Activated CD4-positive, CD25-positive, alpha-beta regulatory T cell treated with anti-CD3 and anti-CD28 coated beads, Interleukin-2, amount 50 U/mL, for 72 hours (primary cell): Measurements from ENCODE around the gene RPS28.
"Not testable (repeated sequence)": the region's sequence is repeated elsewhere in the genome, so short reads cannot be mapped to it uniquely, and the experiment has no call there.

Source experiments
- DNase-seq: peaks from one replicate; pipeline ENCODE4 v3.0.0; 2021

The RPS28 gene

DNA sequence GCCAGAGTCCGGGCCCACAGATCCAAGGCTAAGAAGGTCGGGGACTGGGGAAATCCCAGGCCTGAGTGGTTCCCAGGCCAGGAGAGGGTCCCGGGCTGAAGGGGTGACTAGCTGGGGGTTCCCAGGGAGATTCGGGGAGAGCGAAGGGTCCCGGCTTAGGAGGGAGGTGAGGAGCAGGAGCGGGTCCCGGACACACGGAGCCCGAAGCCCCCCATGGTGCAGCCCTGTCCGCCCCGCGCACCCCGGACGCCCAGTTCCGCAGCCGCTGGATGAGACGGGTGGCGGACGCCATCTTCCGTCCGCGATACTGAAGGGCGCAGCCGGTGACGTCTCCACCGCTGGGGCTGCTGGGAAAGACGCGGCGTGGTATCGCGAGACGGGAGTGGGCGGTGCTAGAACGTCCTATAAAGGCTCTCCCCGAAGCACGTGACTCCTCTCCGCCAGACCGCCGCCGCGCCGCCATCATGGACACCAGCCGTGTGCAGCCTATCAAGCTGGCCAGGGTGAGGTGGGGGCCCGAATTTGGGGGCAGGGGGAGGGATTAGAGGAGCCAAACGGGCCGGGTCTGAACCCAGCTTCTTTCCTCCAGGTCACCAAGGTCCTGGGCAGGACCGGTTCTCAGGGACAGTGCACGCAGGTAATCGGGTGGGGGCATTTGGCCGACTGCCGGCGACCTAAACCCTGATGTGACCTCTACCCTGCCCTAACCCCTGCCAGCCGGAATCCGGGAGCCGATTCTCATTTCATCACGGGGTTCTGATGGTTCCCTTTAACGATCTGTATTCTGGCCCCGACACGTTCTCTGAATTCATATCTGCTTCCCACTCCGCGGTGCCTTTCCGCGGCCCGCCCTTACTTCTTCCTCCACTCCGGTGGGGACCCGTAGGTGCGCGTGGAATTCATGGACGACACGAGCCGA is at the start of gene RPS28, which contains the start of gene NDUFA7:
RPS28 (plus strand) TSS at position 430 of the 919 bp plus-strand sequence; CDS start at position 465, 35 bp downstream.
NDUFA7 (minus strand) TSS at position 309 of the 919 bp plus-strand sequence; CDS start at position 292, 17 bp downstream.
- peak; percentile 98 for DNase-seq

DNA sequence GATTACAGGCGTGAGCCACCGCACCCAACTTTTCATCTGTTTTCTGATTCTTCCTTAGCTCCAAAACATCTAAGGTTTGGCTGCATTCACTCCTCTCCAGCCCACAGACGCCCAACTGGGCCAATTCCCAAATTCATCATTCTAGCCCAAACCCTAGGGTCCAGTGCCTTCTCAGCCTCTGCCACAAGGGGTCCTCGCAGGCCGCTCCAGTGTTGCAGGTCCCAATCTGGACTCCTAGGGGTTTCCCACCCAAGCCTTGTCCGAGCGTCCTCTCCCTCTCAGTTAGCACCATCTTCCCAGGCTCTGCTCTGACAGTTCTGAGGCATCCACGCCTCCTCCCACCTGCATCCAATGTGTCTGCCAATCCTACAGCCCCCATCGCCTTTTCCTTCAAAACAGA is 44.8 kb upstream of the RPS28 start:
- not testable (repeated sequence) for DNase-seq

DNA sequence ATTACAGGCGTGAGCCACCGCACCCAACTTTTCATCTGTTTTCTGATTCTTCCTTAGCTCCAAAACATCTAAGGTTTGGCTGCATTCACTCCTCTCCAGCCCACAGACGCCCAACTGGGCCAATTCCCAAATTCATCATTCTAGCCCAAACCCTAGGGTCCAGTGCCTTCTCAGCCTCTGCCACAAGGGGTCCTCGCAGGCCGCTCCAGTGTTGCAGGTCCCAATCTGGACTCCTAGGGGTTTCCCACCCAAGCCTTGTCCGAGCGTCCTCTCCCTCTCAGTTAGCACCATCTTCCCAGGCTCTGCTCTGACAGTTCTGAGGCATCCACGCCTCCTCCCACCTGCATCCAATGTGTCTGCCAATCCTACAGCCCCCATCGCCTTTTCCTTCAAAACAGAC is 30.0 kb upstream of the RPS28 start:
- DNase-seq: not testable (repeated sequence)

DNA sequence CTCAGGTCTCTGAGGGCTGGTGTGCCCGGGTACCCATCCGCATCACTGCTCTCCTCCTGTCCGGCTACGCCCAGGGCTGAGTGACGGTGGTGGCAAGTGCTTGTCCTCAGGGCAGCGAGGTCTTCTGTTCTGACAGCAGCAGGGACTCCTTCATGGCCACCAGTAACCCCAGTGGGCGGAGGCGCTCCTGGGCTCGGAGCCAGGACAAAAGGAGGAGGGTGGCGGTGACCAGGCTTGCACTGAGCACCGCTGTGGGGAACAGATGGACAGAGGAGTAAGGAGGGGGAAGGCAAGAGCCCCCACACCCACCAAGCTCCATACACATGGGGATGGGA is 19.0 kb upstream of the RPS28 start:
- peak; percentile 21 for DNase-seq

- DNase-seq: peak; percentile 26
These were observed 18.6 kb upstream of the RPS28 start for GRCh38 chr19:8302734-8303133.

- peak; percentile 37 for DNase-seq
These were observed 16.3 kb upstream of the RPS28 start for GRCh38 chr19:8304841-8305621.

DNA sequence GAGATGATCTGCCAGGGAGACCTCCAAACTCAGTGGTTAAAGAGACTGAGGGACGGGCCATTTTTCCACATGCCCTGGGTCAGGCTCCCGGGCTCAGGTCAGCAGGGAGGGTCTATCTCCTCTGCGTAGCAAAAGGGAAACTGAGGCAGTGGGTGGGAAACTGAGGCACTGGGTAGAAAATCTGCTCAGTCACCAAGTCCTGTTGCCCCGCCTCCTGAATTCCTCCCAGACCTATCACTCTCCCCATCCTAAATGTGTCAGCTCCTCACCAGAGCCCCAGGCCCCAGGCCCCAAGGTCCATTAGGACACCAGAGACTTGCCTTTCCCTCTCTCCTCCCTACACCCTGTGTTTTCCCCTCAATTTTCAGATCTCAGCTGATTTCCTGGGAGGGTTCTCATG is 15.5 kb upstream of the RPS28 start:
- DNase-seq: peak; percentile 25

GRCh38 chr19:8306235-8307054 is 14.9 kb upstream of the RPS28 start:
- peak; percentile 29 for DNase-seq

DNA sequence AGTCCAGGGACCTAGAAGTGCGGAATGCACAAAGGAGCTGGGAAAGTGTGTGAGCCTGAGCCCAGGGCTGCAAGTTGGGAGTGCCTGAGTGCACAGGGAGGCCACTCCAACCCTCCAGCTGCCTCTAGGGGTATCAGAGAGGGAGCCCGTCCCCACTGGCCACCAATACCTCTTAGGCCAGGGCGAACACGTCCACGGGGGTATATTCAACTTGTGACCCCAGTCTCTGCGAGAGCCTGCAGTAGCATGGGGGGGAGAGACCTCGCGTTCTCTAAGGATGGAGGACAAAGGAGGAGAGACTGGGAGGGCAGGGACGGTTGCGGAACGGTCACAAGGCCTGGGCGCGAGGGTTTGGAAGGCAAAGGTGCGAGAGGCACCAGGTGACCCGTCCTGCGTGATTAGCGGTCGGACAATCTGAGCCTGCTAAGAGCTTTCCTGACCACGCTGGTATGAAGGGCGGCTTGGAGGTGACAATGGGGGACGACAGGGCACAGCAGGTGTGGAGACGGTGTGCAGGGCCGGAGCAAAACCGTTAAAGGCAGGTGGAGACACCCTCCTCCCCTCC is 13.8 kb upstream of the RPS28 start:
- no peak for DNase-seq

- DNase-seq: peak; percentile 93
These were observed 13.1 kb upstream of the RPS28 start, which contains the start of gene CD320 for GRCh38 chr19:8307965-8308866. Gene CD320 (minus strand): TSS chr19:8308358. CDS start chr19:8308290, 68 bp downstream.

DNA sequence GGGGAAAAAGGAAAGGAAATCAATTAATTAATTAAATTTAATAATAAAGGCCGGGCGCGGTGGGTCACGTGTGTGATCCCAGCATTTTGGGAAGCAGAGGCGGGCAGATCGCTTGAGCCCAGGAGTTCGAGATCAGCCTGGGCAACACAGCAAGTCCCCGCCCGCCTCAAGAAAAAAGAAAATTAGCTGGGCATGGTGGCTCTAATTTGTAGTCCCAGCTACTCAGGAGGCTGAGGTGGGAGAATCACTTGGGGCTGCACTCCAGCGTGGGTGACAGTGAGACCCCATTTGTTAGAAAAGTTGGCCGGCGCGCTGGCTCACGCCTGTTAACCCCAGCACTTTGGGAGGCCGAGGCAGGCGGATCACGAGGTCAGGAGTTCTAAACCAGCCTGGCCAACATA is 12.4 kb upstream of the RPS28 start:
- peak; percentile 24 for DNase-seq

DNA sequence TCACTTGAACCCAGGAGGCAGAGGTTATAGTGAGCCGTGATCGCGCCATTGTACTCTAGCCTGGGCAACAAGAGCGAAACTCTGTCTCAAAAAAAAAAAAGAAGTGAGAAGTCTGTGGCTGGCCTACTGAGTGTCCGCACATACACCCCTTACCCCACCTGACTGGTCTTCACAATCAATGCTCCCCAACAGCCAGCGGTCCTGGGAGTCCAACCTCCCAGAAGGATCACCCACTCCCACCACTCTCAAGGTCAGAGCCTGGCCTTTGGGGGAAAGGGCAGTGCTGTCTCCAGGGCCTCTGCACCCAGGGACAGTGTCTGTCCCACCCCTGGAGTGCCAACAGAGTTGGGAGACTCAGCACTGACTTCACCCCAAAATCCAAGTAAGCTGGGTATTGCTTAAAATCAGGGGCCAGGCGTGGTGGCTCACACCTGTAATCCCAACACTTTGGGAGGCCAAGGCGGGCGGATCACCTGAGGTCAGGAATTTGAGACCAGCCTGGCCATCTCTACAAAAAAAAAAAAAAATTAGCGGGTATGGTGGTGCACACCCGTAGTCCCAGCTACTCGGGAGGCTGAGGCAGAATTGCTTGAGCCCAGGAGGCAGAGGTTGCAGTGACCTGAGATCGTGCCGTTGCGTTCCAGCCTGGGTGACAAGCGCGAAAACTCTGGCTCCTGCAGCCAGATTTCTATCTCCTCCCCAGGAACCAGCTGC is 10.8 kb upstream of the RPS28 start:
- peak; percentile 27 for DNase-seq

DNA sequence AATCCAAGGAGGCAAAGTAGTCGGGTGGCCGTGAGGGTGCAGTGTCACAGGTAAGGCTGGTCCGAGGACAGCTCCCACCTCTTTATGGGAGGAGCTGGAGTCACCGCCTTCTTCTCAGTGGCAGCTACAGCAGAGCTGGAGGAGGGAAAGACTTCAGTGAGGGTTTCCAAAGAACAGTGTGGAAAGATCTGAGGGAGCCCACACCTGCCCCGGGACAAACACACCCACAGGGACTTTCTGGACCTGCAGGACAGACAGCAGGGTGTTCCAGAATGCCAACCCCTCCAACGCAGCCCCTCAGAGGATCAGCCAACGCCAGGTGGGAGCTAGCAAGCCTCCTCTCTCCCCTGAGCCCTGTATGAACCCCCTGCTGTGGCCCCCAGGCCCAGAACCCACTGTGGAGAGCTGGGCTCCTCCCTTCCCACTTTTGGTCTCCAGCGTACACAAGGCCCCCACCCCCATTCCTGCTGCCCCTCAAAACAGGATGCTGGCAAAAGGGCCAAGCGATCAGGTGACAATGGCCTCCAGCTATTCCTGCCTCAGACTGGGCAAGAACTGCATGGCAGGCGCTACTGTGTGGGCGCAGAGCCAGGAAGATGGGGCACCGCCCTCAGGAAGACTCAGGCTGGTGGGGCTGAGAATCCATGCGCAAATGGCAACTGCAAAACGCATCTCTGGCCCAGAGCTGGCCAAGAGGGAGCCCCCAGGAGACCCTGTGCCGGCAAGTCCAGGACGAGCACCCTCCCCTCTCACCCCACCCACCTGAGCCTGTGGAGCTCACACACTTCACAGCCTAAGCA is 9.6 kb upstream of the RPS28 start:
- DNase-seq: peak; percentile 26

DNA sequence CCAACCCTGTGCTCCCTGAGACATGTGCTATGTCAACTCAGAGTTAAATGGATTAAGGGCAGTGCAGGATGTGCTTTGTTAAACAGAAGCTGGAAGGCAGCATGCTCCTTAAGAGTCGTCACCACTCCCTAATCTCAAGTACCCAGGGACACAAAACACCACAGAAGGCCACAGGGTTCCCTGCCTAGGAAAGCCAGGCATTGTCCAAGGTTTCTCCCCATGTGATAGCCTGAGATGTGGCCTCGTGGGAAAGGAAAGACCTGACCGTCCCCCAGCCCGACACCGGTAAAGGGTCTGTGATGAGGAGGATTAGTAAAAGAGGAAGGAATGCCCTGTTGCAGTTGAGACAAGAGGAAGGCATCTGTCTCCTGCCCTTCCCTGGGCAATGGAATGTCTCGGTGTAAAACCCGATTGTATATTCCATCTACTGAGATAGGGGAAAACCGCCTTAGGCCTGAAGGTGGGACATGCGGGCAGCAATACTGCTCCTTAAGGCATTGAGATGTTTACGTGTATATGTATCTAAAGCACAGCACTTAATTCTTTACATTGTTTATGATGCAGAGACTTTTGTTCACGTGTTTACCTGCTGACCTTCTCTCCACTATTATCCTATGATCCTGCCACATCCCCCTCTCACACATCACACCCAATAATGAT is 6.2 kb upstream of the RPS28 start:
- not testable (repeated sequence) for DNase-seq

DNA sequence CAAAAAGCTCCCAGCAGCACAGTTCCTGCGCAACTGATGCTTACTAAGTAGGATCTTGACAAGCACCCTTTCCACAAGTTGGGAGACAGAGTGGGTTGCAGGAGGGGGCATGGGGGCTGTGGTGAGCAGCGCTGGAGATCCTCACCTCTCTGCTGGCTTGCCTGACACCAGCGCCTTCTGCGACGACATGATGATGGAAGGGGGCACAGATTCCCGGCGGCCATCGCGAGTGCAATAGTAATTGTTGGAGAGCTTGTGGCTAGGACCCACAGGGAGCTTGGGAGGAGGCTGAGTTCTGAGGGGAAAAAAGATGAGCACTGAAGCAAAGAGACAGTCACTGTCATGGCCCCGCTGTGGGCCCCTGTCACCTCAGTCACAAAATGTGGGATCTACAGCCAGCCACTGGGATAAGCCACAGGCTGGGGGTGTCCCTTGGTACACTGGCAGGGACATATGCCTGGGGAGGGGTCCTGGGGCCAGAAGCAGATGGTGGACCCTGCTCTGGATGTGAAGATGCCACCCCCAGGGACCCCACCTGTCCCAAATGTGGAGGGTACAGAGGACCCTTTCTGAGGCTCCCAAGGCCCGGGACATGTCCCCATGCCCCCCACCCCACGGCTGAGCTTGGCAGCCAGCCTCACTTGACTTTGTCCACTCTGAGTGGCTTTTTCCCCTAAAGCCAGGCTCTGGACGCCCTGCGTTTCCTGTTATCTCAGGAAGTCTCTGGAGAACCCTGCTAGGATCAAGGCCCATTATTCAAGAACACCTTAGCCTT is 4.8 kb upstream of the RPS28 start:
- DNase-seq: no peak

GRCh38 chr19:8318835-8319234 is 2.5 kb upstream of the RPS28 start:
- DNase-seq: not testable (repeated sequence)

DNA sequence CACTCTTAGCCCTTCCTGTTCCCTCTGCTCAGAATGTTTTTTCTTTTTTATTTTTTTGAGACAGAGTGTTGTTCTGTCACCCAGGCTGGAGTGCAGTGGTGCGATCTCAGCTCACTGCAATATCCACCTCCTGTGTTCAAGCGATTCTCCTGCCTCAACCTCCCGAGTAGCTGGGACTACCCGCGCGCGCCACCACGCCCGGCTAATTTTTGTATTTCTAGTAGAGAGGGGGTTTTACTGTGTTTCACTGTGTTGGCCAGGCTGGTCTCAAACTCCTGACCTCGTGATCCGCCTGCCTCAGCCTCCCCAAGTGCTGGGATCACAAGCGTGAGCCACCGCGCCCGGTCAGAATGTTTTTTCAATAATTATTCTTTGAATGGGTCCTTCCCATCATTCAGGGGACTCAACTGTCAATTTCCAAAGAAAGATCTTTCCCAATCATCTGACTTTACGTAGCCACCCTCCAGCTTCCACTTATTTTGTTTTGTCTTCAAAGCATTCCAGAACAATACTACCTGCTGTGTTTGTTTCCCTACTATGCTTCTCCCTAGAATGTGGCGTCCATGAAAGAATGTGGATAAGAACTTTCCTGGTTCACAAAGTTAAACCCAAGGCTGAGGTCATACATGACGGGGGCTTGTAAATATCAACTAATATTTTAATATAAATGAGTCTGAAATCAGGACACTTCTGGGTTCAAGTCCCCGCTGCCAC is 1.3 kb upstream of the RPS28 start:
- DNase-seq: no peak
